Lung (tissue), 12 donors: ENCODE results near the gene CLCN6. TPM values are rescaled to one million over a fixed set of nuclear protein-coding genes. Genes with fewer than 3 reads are reported as not detected.

ENCODE experiments used
- ATAC-seq: fragments of 200-7000 bp; cut with Tn5 transposase; one replicate; pipeline ENCODE4 v1.9.1; 2020; ENCODE audit warnings: moderate number of reproducible peaks; ENCODE audit not compliant: insufficient read depth, low FRiP score
- DNase-seq, 3 donors: peaks; one replicate each; pipeline ENCODE4 v3.0.0-alpha.2; 2013 to 2017
- H3K27ac ChIP-seq, 2 donors: one replicate each; pipeline ENCODE4 v1.5.1; 2013; ENCODE audit warnings: mild to moderate bottlenecking in 2 of 2, moderate library complexity in 2 of 2, control low read depth in 1 of 2, inconsistent platforms in 1 of 2, low read depth in 1 of 2, low read length in 1 of 2
- H3K27me3 ChIP-seq, 3 donors: one replicate each; pipeline ENCODE4 v1.5.1; 2013; ENCODE audit warnings: low read length in 2 of 3; ENCODE audit not compliant: control insufficient read depth in 3 of 3, insufficient read depth in 3 of 3
- H3K36me3 ChIP-seq, 4 donors: one replicate each; pipeline ENCODE4 v1.5.1; 2013; ENCODE audit warnings: low read length in 4 of 4, mild to moderate bottlenecking in 1 of 4, moderate library complexity in 1 of 4; ENCODE audit not compliant: control insufficient read depth in 4 of 4, insufficient read depth in 4 of 4
- H3K4me1 ChIP-seq, 5 donors: one replicate each; pipeline ENCODE4 v1.5.1; 2013; ENCODE audit warnings: low read length in 5 of 5, mild to moderate bottlenecking in 2 of 5, moderate library complexity in 1 of 5; ENCODE audit not compliant: control insufficient read depth in 5 of 5, insufficient read depth in 5 of 5
- H3K4me3 ChIP-seq: one replicate; pipeline ENCODE4 v1.5.1; 2013; ENCODE audit warnings: mild to moderate bottlenecking, control low read depth, moderate library complexity
- H3K9ac ChIP-seq, 2 donors: one replicate each; pipeline ENCODE4 v1.5.1; 2013; ENCODE audit warnings: low read length in 2 of 2, control low read depth in 1 of 2; ENCODE audit not compliant: insufficient read depth in 1 of 2
- H3K9me3 ChIP-seq, 4 donors: one replicate each; pipeline ENCODE4 v1.5.1; 2013; ENCODE audit warnings: low read length in 3 of 4, mild to moderate bottlenecking in 1 of 4, moderate library complexity in 1 of 4; ENCODE audit not compliant: control insufficient read depth in 4 of 4, insufficient read depth in 3 of 4
- CTCF ChIP-seq: IDR thresholded peaks from 2 replicates; pipeline ENCODE4 v1.5.1; 2012; ENCODE audit warnings: mild to moderate bottlenecking; ENCODE audit errors: control extremely low read depth, extremely low read depth
- WGBS, 2 donors: extraction: QIAGEN DNeasy Blood & Tissue Kit; methylation state at CpG; one replicate each; pipeline ENCODE4 v1.1.7; 2013; 5-methylcytosine and 5-hydroxymethylcytosine counted together
- polyA plus RNA-seq, 2 donors: library from polyadenylated mRNA; stranded (reverse); fragments of 200-250 nt; gene quantifications; one replicate each; pipeline ENCODE4 v1.2.1, GENCODE V29; 2013
- total RNA-seq, 2 donors: library from RNA; depleted of rRNA in 1 of 2; stranded (reverse); fragments of >200 nt in 1 of 2; gene quantifications; one replicate each; pipeline ENCODE4 v1.2.1, GENCODE V29; 2014 to 2021
- donor health status: control.
- donor health status: control.
- donor health status: Bipolar disorder and iron deficiency.
- donor health status: healthy.
- donor health status: DM: yes; HTN: yes; CAD: no.

The CLCN6 gene
- total and polyA plus RNA-seq, 4 donors: 16.7 to 35.7 (median 18.1) TPM

- 73 to 87% methylated on average over 9 of the region's 9 CpGs for whole genome bisulfite sequencing, 2 donors
- DNase-seq (no peak), ATAC-seq (no peak)
- no peaks in the 10 kb centered on the region for H3K4me1 ChIP-seq
- H3K36me3 ChIP-seq: peaks cover 0 to 21% (median 8%) of the 10 kb centered on the region in 4 donors
- H3K27me3 ChIP-seq: no peaks in the 10 kb centered on the region
- H3K9me3 ChIP-seq: peaks cover 0 to 2% (median 0%) of the 10 kb centered on the region in 4 donors
- H3K9ac ChIP-seq: no peak overlapping the region
- no peak overlapping the region for H3K27ac ChIP-seq
- no peak for TF ChIP-seq CTCF
- H3K4me3 ChIP-seq: no peak overlapping the region
Observed at GRCh38 chr1:11848373-11848700, 42.3 kb downstream of the CLCN6 start.

- H3K4me3 ChIP-seq: no peak overlapping the region
- no peaks in the 10 kb centered on the region for H3K4me1 ChIP-seq
- peaks cover 0 to 2% (median 0%) of the 10 kb centered on the region in 4 donors for H3K9me3 ChIP-seq
- ATAC-seq (no peak), DNase-seq (no peak)
- H3K27ac ChIP-seq: no peak overlapping the region
- H3K27me3 ChIP-seq: peaks cover 0 to 6% (median 0%) of the 10 kb centered on the region in 3 donors
- WGBS, 2 donors: 58 to 82% methylated on average over 11 of the region's 11 CpGs
- peaks cover 0 to 9% (median 0%) of the 10 kb centered on the region in 4 donors for H3K36me3 ChIP-seq
- H3K9ac ChIP-seq: no peak overlapping the region
- TF ChIP-seq CTCF: no peak
Observed at GRCh38 chr1:11850156-11850555, 44.2 kb downstream of the CLCN6 start.

- Histone ChIP-seq H3K4me3 (no peak overlapping the region), H3K36me3 (peaks cover 0 to 6% (median 0%) of the 10 kb centered on the region in 4 donors), H3K27ac (no peak overlapping the region), H3K9ac (no peak overlapping the region), H3K27me3 (peaks cover 0 to 6% (median 0%) of the 10 kb centered on the region in 3 donors), H3K4me1 (no peaks in the 10 kb centered on the region), H3K9me3 (peaks cover 0 to 2% (median 0%) of the 10 kb centered on the region in 4 donors)
- TF ChIP-seq CTCF: no peak
- no peak for ATAC-seq
- DNase-seq: no peak
- 32 to 71% methylated on average over 7 of the region's 7 CpGs for WGBS, 2 donors
Observed at GRCh38 chr1:11851180-11851579, 45.2 kb downstream of the CLCN6 start.

GRCh38 chr1:11854519-11854918 is 48.5 kb downstream of the CLCN6 start:
- DNase-seq: no peak
- no peak for TF ChIP-seq CTCF
- WGBS, 2 donors: 41 to 50% methylated on average over 8 of the region's 8 CpGs
- no peak overlapping the region for H3K9ac ChIP-seq
- no peaks in the 10 kb centered on the region for H3K4me1 ChIP-seq
- no peak overlapping the region for H3K27ac ChIP-seq
- H3K9me3 ChIP-seq: peaks cover 0 to 5% (median 0%) of the 10 kb centered on the region in 4 donors
- no peak for ATAC-seq
- H3K36me3 ChIP-seq: no peaks in the 10 kb centered on the region
- no peak overlapping the region for H3K4me3 ChIP-seq
- peaks cover 6 to 22% (median 6%) of the 10 kb centered on the region in 3 donors for H3K27me3 ChIP-seq
